ENCODE data around the gene NAXD.
"Not testable (repeated sequence)": the region's sequence is repeated elsewhere in the genome, so short reads cannot be mapped to it uniquely, and the experiment has no call there.

The NAXD gene

DNA sequence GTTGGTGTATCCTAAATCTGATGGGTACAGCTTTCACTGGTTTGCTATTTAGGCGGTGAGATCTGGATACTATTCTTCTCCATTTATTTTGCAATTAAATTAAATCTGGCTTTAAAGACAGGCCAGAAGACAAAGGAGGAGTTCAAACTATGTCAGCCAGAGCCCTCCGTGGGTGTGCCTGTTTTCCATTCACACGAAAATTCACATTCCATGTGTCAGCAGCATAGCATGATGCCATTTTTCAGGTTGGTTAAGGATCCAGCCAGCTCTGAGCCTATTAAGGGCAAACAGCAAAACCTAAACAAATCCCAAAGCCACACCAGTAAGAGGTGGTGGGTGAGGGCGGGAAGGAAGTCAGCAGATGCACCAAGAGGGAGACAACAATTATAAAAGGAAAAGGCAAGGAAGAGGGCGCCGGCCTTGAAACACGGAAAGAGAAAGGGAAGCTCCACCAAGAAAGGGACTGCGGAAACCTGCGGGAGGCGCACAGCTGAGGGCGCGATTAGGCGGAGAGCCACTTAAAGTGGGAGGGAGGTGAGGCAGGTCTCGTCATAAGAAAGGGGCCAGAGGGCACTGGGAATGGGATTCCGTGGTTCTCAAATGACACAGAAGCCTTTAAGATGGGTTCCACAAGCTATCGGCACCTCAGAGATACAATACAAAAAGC lies 47.6 kb downstream of the NAXD start:
- no peak for DNase-seq

DNA sequence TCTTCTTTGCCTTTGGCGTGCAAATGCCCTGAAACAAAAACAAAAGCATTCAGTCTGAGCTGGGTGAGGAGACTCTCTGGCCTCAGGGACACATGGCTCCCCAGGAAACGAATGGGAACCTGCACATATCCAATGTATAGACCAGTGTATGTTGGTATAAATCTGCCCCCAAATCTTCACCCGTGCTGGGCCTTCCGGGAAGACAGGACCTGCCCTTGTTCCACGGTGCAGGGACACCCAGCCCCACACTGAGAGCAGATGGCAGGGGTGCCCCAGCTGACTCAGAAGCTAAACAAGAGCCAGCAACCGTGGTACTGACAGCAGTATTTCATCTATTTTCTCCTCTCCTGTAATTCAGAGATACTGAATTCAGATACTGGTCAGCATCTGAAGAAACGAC lies 48.1 kb downstream of the NAXD start:
- DNase-seq: no peak

DNA sequence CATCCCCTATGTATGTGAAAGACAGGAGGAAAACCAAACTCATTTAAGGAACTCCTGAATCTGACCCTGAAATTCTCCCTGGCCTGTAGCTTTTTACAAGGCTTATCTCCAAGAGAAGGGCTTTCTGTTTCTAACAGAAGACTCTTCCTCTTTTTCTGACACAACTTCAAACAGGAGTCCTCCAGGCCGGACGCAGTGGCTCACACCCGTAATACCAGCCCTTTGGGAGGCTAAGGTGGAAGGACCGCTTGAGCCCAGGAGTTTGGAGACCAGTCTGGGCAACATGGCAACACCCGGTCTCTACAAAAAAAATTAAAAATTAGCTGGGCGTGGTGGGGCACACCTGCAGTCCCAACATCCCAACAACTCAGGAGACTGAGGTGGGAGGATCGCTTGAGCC lies 48.7 kb downstream of the NAXD start:
- no peak for DNase-seq

DNA sequence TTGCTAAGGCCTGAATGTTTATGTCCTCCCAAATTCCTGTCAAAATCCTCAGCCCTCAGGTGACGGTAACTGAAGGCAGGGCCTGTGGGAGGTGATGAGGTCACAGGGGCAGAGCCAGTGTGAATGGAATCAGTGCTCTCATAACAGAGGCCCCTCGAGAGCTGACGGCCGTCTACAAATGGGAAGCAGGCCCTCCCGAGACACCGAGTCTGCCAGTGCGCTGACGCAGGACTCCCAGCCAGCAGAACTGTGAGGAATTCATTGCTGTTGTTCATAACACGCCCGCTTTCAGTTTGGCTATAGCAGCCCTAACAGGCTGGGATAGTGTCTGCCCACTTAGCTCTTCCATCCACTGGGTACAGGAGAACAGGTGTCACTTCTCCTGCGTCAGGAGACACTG lies 49.3 kb downstream of the NAXD start:
- no peak for DNase-seq

DNA sequence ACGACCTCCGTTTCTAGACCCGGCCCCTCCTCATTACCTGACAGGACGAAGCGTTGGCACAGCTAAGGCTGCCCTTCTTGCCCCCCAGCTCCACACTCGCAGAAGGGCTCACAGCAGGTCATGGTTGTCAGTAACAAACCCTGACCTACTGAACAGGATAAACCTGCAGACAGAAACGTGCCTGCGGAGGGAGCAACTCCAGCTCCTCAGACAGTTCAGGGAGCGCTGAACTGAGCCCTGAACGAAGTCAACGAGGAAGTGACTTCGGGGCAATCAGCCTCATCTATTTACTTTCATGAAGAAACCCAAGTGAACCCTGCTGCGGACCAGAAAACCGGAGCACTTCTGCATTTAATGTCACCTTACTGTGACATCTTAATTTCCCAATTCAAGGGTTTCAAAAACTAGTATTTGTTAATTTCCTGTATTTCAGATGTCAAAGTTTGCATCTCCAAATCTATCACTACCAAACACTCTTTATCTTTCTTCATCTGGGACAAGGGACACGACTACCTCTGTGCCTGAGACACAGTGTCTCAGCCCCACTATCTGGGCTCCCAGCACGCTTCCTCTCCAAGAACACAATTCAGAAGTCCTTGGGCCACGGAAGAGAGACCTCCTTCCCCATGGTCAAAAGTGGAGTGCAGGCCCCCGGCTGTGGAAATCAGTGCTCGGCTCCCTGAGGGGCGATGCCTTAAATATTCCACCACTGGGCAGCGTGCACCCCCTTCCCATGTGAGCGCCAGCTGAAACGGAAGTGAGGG lies 50.3 kb downstream of the NAXD start:
- DNase-seq: no peak

DNA sequence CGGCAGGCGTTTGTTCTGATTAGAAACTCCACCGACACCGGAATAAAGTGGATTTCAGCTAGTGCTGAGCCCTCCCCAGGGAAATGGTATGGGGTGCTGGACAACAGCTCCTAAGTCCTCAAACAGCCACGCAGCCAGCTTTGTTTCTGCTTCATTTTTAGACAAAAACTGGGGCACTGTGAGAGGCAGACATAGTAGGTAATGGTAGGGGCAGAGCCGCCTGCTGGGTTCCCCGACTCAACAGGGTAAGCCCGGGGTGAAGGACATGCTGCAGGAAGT lies 50.8 kb downstream of the NAXD start:
- no peak for DNase-seq

DNA sequence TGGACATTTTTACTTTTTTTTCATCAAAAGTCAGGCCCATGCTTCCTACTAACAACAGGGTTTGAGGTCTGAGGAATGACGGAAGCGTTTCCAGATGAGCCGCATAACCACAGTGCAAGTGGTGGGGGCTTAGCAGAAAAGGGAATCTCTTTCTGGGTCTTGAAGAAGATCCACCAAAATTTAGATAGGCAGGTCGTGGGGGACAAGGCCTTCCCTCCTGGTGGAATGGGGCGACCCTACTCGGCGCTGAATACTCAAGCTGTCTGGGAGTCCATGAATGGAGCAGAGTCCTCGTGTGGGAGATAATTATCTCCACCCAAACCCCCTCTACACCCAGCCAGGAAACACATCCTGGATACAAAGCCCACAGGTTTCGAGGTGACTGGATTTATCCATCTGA lies 53.7 kb downstream of the NAXD start:
- no peak for DNase-seq

DNA sequence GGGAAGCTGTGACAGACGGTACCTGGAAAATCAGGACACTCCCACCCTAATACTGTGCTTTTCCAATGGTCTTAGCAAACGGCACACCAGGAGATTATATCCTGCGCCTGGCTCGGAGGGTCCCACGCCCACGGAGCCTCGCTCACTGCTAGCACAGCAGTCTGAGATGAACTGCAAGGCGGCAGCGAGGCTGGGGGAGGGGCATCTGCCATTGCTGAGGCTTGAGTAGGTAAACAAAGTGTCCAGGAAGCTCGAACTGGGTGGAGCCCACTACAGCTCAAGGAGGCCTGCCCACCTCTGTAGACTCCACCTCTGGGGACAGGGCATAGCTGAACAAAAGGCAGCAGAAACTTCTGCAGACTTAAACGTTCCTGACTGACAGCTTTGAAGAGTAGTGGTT lies 54.5 kb downstream of the NAXD start:
- not testable (repeated sequence) for DNase-seq

DNA sequence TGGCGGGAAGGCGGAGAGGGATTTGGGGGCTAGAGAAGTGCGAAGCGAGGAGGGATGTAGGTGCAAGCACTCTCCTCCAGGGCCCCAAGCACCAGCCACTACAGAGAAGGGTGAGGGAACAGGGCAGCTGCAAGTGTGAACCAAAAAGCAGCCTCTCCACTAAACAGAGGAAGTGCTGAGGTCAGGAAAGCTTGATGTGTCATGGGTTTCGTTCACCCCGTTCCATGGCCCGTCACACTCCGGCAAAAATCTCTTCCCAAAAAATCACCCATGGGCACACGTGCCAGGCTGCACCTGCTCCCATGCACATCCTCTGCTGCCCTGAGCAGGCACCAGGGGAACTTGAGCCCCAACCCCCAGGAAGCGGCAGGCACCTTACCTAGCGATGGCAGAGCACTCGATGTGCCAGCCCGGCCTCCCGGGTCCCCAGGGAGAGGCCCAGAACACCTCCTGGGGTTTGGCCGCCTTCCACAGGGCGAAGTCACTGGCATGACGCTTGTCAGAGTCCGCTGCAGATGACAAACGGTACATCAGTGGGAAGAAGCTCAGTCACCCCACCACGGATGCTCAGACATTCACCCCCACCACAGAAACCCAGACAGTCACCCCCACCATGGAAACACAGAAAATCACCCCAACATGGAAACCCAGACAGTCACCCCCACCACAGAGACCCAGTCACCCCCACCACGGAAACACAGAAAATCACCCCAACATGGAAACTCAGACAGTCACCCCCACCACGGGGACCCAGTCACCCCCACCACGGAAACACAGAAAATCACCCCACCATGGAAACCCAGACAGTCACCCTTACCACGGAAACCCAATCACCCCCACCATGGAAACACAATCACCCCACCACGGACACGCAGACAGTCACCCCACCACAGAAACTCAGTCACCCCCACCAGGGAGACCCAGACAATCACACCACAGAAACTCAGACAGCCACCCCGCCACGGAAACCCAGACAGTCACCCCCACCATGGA lies 61.5 kb downstream of the NAXD start:
- DNase-seq: no peak

DNA sequence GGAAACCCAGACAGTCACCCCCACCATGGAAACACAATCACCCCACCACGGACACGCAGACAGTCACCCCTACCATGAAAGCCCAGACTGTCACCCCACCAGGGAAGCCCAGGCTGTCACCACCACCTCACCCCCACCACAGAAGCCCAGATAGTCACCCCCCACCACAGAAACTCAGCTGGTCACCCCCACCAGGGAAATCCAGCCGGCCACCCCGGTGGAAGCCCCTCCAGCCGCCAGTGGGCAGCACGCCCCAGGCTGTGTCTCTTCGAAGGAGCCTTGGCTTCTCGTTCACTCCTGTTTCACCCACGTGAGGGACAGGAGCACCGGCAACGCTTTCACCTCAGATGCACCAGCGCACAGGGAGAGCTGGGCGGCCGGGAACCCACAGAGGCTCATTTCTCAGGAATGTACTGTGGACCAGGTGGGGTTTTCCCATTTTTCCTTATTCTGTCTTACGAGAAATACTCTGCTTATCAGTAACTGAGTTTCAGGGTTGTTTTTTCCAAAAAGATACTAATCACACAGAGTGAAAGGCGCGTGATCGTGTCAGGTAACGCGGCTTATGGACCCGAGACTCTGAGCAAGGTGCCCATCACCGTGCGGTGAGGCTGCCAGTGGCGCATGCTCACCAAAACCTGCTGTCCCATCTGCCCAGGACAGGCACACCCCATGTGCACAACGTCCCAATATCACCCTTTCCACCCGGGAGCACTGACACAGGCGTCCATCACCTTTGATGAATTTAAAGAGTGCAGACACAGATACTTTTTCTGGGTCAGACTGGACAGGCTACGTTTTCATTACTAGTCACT lies 62.6 kb downstream of the NAXD start:
- DNase-seq: no peak

DNA sequence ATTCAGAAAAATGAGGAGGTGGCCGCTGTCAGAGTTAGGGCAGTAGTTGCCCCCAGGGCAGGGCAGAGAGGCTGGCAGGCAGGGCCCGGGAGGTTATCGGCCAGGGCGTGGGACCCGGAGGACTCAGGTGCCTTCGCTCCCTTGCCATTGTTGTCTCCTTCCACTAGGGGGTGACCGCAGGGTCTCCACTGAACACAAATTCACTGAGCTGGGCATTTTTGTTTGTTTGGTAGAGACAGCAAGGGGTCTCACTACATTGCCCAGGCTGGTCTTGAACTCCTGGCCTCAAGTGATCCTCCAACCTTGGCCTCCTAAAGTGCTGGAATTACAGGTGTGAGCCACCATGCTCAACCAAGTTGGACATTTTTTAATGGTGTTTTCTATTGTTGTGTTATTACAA lies 65.5 kb downstream of the NAXD start:
- DNase-seq: no peak

DNA sequence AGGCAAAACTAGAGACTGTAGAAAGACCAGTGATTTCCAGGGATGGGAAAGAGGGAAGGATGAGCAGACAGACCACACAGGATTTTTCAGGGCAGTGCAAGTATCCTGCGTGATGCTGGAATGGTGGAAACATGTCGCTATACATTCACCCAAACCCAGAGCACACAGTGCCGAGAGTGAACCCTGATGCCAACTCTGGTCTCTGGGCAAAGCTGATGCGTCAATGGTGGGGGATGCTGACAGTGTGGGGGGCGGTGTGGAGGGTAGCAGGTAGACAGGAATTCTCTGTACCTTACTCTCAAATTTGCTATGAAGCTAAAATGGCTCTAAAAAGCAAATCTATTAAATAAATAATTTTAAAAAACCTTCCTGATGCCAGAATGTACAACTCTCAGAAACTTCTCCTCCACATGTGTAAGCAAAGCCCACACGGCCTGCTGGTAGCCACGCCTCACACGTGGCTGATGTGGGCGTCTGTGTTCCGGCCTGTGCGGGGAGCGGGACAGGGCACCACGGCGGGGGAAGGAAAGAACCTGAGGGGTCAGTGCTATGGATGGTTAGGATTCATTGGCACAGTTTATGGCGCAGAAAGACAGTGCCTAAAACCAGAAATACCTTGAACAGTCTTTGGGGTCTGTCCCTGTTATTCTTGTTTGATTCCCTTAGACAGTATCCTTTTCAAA lies 66.7 kb downstream of the NAXD start:
- no peak for DNase-seq

DNA sequence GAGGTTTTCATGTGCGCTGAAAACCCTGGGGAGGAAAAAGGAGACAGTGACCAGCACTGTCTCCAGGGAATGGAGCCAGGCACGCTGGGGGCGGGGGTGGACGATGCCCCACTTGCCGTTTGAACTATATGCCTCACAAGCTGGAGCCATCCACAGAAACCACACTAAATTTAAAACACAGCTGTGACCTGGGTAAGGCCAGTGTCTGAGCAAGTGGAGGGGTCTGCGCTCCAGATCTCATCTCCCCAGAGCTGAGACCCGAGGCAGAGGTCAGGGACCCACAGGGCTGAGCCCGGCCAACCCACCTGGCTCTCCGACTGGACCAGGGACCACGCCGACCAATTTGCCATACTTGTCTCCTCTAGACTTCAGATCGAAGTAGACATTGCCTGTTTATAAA lies 67.4 kb downstream of the NAXD start:
- no peak for DNase-seq

DNA sequence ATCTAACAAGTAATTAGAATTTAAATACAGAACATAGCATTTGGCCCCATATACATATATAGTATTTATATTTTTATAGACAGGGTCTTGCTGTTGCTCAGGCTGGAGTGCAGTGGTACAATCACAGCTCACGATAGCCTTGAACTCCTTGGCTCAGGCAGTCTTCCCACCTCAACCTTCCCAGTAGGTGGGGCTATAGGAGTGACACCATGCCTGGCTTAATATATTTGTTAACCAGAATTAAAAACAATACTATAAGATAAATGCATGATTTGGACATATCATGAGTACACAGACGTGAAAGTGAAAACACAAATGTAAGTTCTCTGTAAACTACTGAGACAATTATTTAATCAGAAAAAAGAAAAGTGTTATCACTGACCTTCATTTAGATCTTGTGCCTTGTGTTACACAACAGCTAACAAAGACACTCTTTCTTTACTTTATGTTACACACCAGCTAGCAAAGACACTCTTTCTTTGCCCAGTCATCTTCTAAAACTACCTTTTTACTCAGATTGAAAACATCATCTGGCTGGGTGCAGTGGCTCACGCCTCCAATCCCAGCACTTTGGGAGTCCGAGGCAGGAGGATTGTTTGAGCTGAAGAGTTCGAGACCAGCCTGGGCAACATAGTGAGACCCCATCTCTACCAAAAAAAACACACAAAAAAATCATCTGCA lies 68.0 kb downstream of the NAXD start:
- DNase-seq: no peak

DNA sequence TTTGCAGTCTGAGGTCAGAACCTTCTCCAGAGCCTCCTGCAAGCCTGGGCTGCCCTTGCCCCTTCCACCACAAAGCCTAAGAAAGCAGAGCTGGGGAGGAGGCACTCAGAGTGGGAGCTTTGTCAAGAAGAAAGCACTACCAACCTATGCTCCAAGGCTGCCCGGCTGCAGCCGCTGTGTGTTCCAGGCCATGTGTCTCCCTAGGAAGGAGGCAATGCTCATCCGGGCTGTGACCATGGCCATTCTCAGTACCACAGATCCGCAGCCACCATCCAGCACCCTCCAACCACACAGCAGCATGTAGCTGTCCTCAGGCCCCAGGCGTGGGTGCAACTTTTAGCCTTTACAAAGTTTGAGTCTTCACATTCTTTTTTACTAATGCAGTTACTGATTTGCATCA lies 68.6 kb downstream of the NAXD start:
- no peak for DNase-seq

DNA sequence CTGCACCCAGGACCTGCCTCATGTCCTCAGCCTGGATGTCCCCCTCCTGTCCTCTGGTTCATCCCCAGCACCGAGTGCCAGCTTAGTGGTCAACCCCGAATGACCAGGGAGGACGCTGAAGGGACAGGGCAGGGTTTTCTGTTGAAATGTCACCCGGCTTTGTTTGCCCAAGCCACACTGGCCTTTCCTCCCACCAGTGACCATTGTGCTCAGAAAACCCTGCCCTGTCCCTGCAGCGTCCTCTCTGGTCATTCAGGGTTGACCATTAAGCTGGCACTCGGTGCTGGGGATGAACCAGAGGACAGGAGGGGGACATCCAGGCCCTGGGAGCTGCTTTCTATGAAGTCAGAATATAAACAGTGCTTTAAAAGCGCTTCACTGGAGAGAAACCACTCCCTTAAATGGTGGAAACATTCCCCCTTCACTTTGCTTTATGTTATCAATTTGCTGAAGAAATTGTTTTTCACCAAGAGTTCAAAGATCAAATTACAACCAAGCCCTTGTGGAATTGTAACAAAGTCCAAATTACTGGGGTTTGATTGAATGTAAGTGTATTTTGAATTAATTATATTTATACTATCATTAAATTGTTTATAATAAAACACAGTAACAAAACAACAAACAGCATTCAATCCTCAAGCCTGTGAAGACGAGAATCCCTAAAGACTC lies 69.2 kb downstream of the NAXD start:
- DNase-seq: no peak

DNA sequence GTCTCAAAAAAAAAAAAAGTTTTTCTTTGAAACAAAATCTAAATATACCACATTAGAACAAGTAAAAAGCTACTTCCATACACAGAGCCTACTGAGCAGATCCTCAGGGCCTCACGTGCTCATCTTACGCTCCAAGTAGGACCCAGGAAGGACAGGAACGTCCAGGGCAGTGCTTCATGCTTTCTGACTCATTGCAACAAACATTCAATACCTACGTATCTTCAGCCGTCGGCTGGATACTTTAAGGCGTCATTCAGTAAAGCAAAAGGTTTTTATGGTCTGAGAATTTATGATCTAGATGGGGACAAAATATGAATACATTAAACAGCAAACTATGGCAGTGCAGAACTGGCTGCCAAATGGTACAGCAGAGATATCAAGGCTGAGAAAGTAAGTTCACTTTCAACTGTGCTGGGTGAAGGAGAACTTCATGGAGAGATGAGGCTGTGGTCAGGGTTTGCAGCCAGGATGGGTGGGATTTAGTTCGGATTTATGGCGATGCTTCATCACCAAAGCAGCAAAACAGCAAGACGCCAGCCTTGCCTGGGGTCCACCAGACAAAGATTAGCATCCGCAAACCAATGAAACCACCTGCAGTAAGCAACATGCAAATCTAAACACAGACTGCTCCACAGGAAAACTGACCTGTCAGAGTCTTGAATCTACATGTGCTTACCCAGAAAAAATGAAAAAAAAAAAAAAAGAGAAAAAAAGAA lies 70.1 kb downstream of the NAXD start:
- DNase-seq: no peak

DNA sequence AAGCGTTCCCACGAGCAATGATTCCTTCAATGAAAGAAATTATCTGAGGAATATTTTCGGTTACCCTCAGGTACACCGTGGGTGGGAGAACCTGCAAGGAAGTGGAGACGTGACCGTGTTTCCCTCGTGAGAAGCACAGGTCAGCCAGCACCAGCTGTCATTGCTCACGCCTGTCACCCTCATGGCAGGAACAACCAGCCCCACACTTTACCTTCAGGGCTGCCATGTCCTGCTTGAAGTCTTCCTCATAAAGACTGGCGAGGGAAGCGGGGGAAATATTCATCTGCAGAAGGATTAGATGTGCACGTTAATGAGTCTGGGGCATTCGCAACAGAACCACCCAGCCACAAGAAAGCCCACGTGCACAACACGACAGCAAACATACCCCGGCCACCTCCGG lies 72.4 kb downstream of the NAXD start:
- no peak for DNase-seq

DNA sequence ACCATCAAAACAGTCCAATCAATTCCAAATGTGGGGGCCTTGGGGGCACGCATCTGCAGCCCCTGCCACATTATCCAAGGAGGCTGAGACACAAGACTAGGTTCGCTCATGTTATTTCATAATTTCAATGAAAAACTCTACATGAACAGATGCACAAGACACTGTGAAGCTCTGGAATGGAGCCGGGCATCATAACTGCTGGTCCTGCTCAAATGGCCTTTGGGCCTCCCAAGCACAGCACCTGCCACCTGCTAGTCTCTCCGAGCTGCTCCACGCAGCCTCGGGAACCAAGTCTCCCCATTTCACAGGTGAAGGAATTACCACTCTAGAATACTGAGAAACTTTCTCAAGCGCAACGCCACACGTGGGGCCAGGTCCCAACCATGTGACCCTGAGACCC lies 73.7 kb downstream of the NAXD start:
- DNase-seq: no peak
